Caco-2 (cell line): ENCODE results near the gene TMEM132C. TPM values are rescaled to one million over a fixed set of nuclear protein-coding genes. Genes with fewer than 3 reads are reported as not detected.

Experiments
- BruUV-seq: library from RNA; stranded (reverse); fragments of 400-500 nt; replicated peaks from 2 replicates; lab custom pipeline; 2021; lab: Mats Ljungman, UMichigan
- CTCF ChIA-PET: fragments of 300-600 bp; sonication (Branson Sonifier 250); formaldehyde crosslinking; loops from one replicate; lab custom pipeline; 2022; ENCODE audit warnings: antibody characterized with exemption; lab: Charles Lee
- POLR2A ChIA-PET: fragments of 300-600 bp; sonication (Branson Sonifier 250); formaldehyde crosslinking; loops from one replicate; lab custom pipeline; 2022; ENCODE audit warnings: antibody characterized with exemption; lab: Charles Lee
- DNase-seq, 2 experiments: peaks; one replicate each; pipeline versions ENCODE4 v3.0.0 to v3.0.0-alpha.2; 2020 to 2022
- H3K27me3 ChIP-seq: replicated peaks from 2 replicates; pipeline ENCODE4 v1.6.0; 2011; ENCODE audit warnings: low read length; ENCODE audit not compliant: control insufficient read depth, insufficient read depth
- H3K36me3 ChIP-seq: 2 replicates; pipeline ENCODE4 v1.5.1; 2011; ENCODE audit warnings: low read length; ENCODE audit not compliant: control insufficient read depth, insufficient read depth
- H3K4me1 ChIP-seq: fragments of 250-450 bp; sonication (Bioruptor Pico); 2 replicates; pipeline ENCODE4 v1.5.1; 2020; ENCODE audit warnings: mild to moderate bottlenecking
- H3K4me3 ChIP-seq: 2 replicates; pipeline ENCODE4 v1.5.1; 2011; ENCODE audit warnings: low read depth, mild to moderate bottlenecking, control low read depth, low read length
- H3K9me3 ChIP-seq: fragments of 250-450 bp; sonication (Bioruptor Pico); 2 replicates; pipeline ENCODE4 v1.5.1; 2020; ENCODE audit warnings: mild to moderate bottlenecking, moderate library complexity
- H3K27ac Mint-ChIP-seq: one replicate; pipeline ENCODE4 v1.8.0; 2022; ENCODE audit warnings: mixed read lengths; ENCODE audit not compliant: unreplicated experiment
- H3K27me3 Mint-ChIP-seq: one replicate; pipeline ENCODE4 v1.8.0; 2022; ENCODE audit warnings: mixed read lengths; ENCODE audit not compliant: insufficient read depth, unreplicated experiment
- H3K36me3 Mint-ChIP-seq: one replicate; pipeline ENCODE4 v1.8.0; 2022; ENCODE audit warnings: mild to moderate bottlenecking, mixed read lengths; ENCODE audit not compliant: insufficient read depth, unreplicated experiment
- H3K4me1 Mint-ChIP-seq: one replicate; pipeline ENCODE4 v1.8.0; 2022; ENCODE audit warnings: low read depth, mixed read lengths; ENCODE audit not compliant: unreplicated experiment
- H3K4me3 Mint-ChIP-seq: one replicate; pipeline ENCODE4 v1.8.0; 2022; ENCODE audit warnings: mild to moderate bottlenecking, moderate library complexity, mixed read lengths; ENCODE audit not compliant: unreplicated experiment
- H3K9me3 Mint-ChIP-seq: one replicate; pipeline ENCODE4 v1.8.0; 2022; ENCODE audit warnings: mixed read lengths; ENCODE audit not compliant: unreplicated experiment
- CTCF ChIP-seq, 2 experiments: fragments of 200-600 bp in 1 of 2; IDR thresholded peaks; 1 replicate in 1 of 2; 2 replicates in 1 of 2; pipeline versions ENCODE4 v1.5.1 to v1.8.0; 2011 to 2022; ENCODE audit warnings: antibody characterized with exemption in 1 of 2, control low read depth in 1 of 2, inconsistent platforms in 1 of 2, low read depth in 1 of 2, low read length in 1 of 2, mild to moderate bottlenecking in 1 of 2, moderate library complexity in 1 of 2; ENCODE audit not compliant: insufficient read depth in 1 of 2, severe bottlenecking in 1 of 2, unreplicated experiment in 1 of 2
- intact Hi-C: fragments of 100-400 bp; cut with micrococcal nuclease; formaldehyde crosslinking; loops from one replicate; pipeline ENCODE4 v1.10.0; 2022; ENCODE audit not compliant: unreplicated experiment
- total RNA-seq: library from RNA; stranded (reverse); gene quantifications from 2 replicates; pipeline ENCODE4 v1.2.3, GENCODE V29; 2022

The TMEM132C gene
- total RNA-seq, 1 experiment from 2014 or later: not detected

GRCh38 chr12:128626808-128627320 lies 359.9 kb downstream of the TMEM132C start:
- no peaks in the 10 kb centered on the region for H3K36me3 ChIP-seq
- H3K4me3 ChIP-seq: no peak overlapping the region
- H3K27me3 ChIP-seq: no peaks in the 10 kb centered on the region
- no peak for TF ChIP-seq CTCF (IDR thresholded peaks at IDR 0.05; ENCODE audit: insufficient read depth in 1 of 2, low read depth in 1 of 2, low read length in 1 of 2, severe bottlenecking in 1 of 2, unreplicated experiment in 1 of 2)
- no peaks in the 10 kb centered on the region for H3K4me1 ChIP-seq
- Mint-ChIP-seq H3K36me3 (peaks cover 6% of the 10 kb centered on the region), H3K27ac (no peak overlapping the region), H3K27me3 (peaks cover 5% of the 10 kb centered on the region), H3K4me1 (no peaks in the 10 kb centered on the region), H3K9me3 (peaks cover 10% of the 10 kb centered on the region), H3K4me3 (no peak overlapping the region)
- no TSS peak for BruUV-seq
- no peaks in the 10 kb centered on the region for H3K9me3 ChIP-seq
- intact Hi-C loops: no loop called here
- ChIA-PET CTCF (no interaction called here), POLR2A (no interaction called here)
- no peak for DNase-seq

DNA sequence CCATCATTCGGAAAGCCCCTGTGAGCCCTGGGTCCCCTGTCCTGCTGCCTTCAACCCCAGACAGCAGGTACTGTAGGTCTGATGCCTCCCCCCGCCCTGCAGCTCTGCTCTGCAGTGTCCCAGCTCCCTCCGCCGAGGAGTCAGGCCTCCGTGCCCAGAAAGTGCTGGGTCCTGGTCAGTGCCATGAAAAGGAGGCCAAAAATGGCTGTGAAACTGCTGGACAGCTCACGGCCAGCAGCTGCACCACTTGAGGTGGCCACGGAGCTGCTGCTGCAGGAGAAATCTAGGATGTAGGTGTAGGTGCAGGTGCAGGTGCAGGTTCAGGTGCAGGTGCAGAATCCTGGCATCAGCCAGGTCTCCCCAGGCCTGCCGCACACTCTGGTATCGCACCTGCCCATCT lies 360.7 kb downstream of the TMEM132C start:
- H3K27ac Mint-ChIP-seq: no peak overlapping the region
- H3K9me3 Mint-ChIP-seq: peaks cover 10% of the 10 kb centered on the region
- peaks cover 6% of the 10 kb centered on the region for H3K36me3 Mint-ChIP-seq
- H3K4me3 ChIP-seq: no peak overlapping the region
- no TSS peak for BruUV-seq
- no peaks in the 10 kb centered on the region for H3K9me3 ChIP-seq
- intact Hi-C loops: no loop called here
- no peaks in the 10 kb centered on the region for H3K36me3 ChIP-seq
- H3K4me3 Mint-ChIP-seq: no peak overlapping the region
- H3K4me1 Mint-ChIP-seq: no peaks in the 10 kb centered on the region
- ChIA-PET POLR2A (no interaction called here), CTCF (no interaction called here)
- DNase-seq: no peak
- no peak for TF ChIP-seq CTCF (IDR thresholded peaks at IDR 0.05; ENCODE audit: insufficient read depth in 1 of 2, low read depth in 1 of 2, low read length in 1 of 2, severe bottlenecking in 1 of 2, unreplicated experiment in 1 of 2)
- H3K4me1 ChIP-seq: no peaks in the 10 kb centered on the region
- peaks cover 4% of the 10 kb centered on the region for H3K27me3 Mint-ChIP-seq
- H3K27me3 ChIP-seq: no peaks in the 10 kb centered on the region

DNA sequence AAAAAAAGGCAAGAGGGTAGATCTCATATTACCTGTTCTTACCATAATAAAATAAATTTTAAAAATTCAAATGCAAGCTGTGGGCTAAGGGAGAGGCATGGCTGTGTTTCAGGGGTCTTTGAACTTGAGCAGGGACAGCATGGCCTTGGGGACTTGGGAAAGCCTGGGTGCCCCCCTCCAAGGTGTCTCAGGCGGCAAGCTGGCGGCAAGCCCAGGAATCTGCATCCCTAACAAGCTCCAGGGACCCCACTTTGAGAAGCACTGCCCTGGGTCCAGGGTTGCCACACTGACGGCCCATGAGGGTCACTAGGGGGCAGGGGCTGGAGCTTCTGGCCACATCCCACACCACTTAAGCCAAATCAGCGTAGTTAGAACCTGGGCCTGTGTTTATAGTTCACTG lies 363.0 kb downstream of the TMEM132C start:
- no peak for DNase-seq
- Histone ChIP-seq H3K27me3 (no peaks in the 10 kb centered on the region), H3K9me3 (no peaks in the 10 kb centered on the region), H3K4me1 (no peaks in the 10 kb centered on the region), H3K36me3 (no peaks in the 10 kb centered on the region), H3K4me3 (no peak overlapping the region)
- Mint-ChIP-seq H3K4me3 (no peak overlapping the region), H3K27me3 (peaks cover 4% of the 10 kb centered on the region), H3K27ac (no peak overlapping the region), H3K4me1 (no peaks in the 10 kb centered on the region), H3K36me3 (peaks cover 6% of the 10 kb centered on the region), H3K9me3 (peaks cover 10% of the 10 kb centered on the region)
- intact Hi-C loops: no loop called here
- POLR2A ChIA-PET: no interaction called here
- CTCF ChIA-PET: no interaction called here
- no peak for TF ChIP-seq CTCF (IDR thresholded peaks at IDR 0.05; ENCODE audit: insufficient read depth in 1 of 2, low read depth in 1 of 2, low read length in 1 of 2, severe bottlenecking in 1 of 2, unreplicated experiment in 1 of 2)
- BruUV-seq: no TSS peak
